HS-5 (cell line): ENCODE data around the gene JAM3.

ENCODE experiments used
- DNase-seq: peaks from one replicate; pipeline ENCODE4 v3.0.0-alpha.2; 2012; ENCODE audit warnings: low read depth

Gene JAM3

GRCh38 chr11:134068829-134069425, at the start of gene JAM3:
JAM3 (plus strand) TSS chr11:134069072; CDS start chr11:134069084, 12 bp downstream.
- peak; percentile 29 for DNase-seq

GRCh38 chr11:134019500-134019899, 49.4 kb upstream of the JAM3 start:
- no peak for DNase-seq

- no peak for DNase-seq
Measured at GRCh38 chr11:134020598-134020997, 48.3 kb upstream of the JAM3 start.

- DNase-seq: no peak
Measured at GRCh38 chr11:134021326-134021725, 47.5 kb upstream of the JAM3 start.

- no peak for DNase-seq
Measured at GRCh38 chr11:134022748-134023147, 46.1 kb upstream of the JAM3 start.

- DNase-seq: peak; percentile 6
Measured at GRCh38 chr11:134024420-134025081, 44.3 kb upstream of the JAM3 start.

- DNase-seq: no peak
Measured at GRCh38 chr11:134025082-134025429, 43.8 kb upstream of the JAM3 start.

GRCh38 chr11:134026655-134027343, 42.1 kb upstream of the JAM3 start:
- no peak for DNase-seq

- DNase-seq: no peak
Measured at GRCh38 chr11:134027671-134028070, 41.2 kb upstream of the JAM3 start.

GRCh38 chr11:134028368-134028920, 40.4 kb upstream of the JAM3 start:
- DNase-seq: no peak

GRCh38 chr11:134030853-134031252, 38.0 kb upstream of the JAM3 start:
- DNase-seq: no peak

- DNase-seq: no peak
Measured at GRCh38 chr11:134032043-134032442, 36.8 kb upstream of the JAM3 start.

GRCh38 chr11:134032501-134033091, 36.3 kb upstream of the JAM3 start:
- DNase-seq: no peak

GRCh38 chr11:134033276-134033675, 35.6 kb upstream of the JAM3 start:
- DNase-seq: no peak

GRCh38 chr11:134033696-134034491, 35.0 kb upstream of the JAM3 start:
- DNase-seq: no peak

- DNase-seq: no peak
Measured at GRCh38 chr11:134034496-134035381, 34.1 kb upstream of the JAM3 start.

- no peak for DNase-seq
Measured at GRCh38 chr11:134036492-134037045, 32.3 kb upstream of the JAM3 start.

- no peak for DNase-seq
Measured at GRCh38 chr11:134037046-134037908, 31.6 kb upstream of the JAM3 start.

- no peak for DNase-seq
Measured at GRCh38 chr11:134038897-134039470, 29.9 kb upstream of the JAM3 start.
